Gastroesophageal sphincter (tissue), 3 donors: ENCODE results near the gene GRM8.
"Not testable (repeated sequence)": the region's sequence is repeated elsewhere in the genome, so short reads cannot be mapped to it uniquely, and the experiment has no call there.

Experiments used
- EP300 ChIP-seq: sonication (generic); formaldehyde crosslinking; IDR thresholded peaks from one replicate; pipeline ENCODE4 v1.6.1; 2017; ENCODE audit warnings: antibody characterized with exemption, mild to moderate bottlenecking
- POLR2A ChIP-seq, 2 donors: fragments of 450-650 bp; IDR thresholded peaks; one replicate each; pipeline ENCODE4 v1.6.1; 2017; ENCODE audit warnings: antibody characterized with exemption in 2 of 2, mild to moderate bottlenecking in 2 of 2, moderate library complexity in 1 of 2
- POLR2AphosphoS5 ChIP-seq: sonication (generic); formaldehyde crosslinking; IDR thresholded peaks from one replicate; pipeline ENCODE4 v1.6.1; 2017; ENCODE audit warnings: antibody characterized with exemption
- TF ChIP-seq, protein P1 (sequence below), 4 experiments: fragments of 200-600 bp in 2 of 4; fragments of 450-650 bp in 2 of 4; sonication (generic) in 1 of 4; IDR thresholded peaks; one replicate each; pipeline ENCODE4 v1.5.1; 2017 to 2019; ENCODE audit warnings: antibody characterized with exemption in 4 of 4, mild to moderate bottlenecking in 2 of 4, moderate library complexity in 2 of 4

DNA sequence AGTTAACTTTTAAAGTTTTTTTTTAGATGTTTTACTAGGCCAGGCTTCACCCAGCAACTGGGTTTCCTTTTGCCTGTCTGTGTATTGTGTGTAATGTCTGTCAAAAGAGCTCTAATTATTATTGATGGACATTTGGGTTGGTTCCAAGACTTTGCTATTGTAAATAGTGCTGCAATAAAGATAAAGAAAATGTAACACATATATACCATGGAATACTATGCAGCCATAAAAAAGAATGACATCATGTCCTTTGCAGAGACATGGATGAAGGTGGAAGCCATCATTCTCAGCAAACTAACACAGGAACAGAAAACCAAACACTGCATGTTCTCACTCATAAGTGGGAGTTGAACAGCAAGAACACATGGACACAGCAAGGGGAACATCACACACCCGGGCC lies 584.0 kb downstream of the GRM8 start:
- not testable (repeated sequence) for TF ChIP-seq POLR2A (IDR thresholded peaks at IDR 0.05); POLR2AphosphoS5; EP300
- TF ChIP-seq, protein P1, sequence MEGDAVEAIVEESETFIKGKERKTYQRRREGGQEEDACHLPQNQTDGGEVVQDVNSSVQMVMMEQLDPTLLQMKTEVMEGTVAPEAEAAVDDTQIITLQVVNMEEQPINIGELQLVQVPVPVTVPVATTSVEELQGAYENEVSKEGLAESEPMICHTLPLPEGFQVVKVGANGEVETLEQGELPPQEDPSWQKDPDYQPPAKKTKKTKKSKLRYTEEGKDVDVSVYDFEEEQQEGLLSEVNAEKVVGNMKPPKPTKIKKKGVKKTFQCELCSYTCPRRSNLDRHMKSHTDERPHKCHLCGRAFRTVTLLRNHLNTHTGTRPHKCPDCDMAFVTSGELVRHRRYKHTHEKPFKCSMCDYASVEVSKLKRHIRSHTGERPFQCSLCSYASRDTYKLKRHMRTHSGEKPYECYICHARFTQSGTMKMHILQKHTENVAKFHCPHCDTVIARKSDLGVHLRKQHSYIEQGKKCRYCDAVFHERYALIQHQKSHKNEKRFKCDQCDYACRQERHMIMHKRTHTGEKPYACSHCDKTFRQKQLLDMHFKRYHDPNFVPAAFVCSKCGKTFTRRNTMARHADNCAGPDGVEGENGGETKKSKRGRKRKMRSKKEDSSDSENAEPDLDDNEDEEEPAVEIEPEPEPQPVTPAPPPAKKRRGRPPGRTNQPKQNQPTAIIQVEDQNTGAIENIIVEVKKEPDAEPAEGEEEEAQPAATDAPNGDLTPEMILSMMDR (IDR thresholded peaks at IDR 0.05): not testable (repeated sequence)
